K562 (cell line): ENCODE results near the gene PA2G4. TPM values are rescaled to one million over a fixed set of nuclear protein-coding genes. Genes with fewer than 3 reads are reported as not detected.

Experiments
- ASH1L ChIP-seq: fragments of 450-650 bp; IDR thresholded peaks from 2 replicates; pipeline ENCODE4 v1.6.1; 2018; ENCODE audit warnings: borderline replicate concordance, mild to moderate bottlenecking, low read depth; ENCODE audit not compliant: partially characterized antibody
- CEBPG ChIP-seq, 3 experiments: fragments of 200-800 bp in 1 of 3; sonication (Bioruptor generic) in 1 of 3; sonication (generic) in 1 of 3; formaldehyde crosslinking in 1 of 3; IDR thresholded peaks in 2 of 3; conservative IDR thresholded peaks in 1 of 3; 2 replicates each; pipeline versions ENCODE4 v1.6.1 to v1.8.0; 2016 to 2022; ENCODE audit warnings: missing compliant biosample characterization in 2 of 3, missing genetic modification characterization in 2 of 3, mild to moderate bottlenecking in 1 of 3, missing genetic modification reagents in 1 of 3
- EP300 ChIP-seq: IDR thresholded peaks from 2 replicates; pipeline ENCODE4 v1.6.1; 2012; ENCODE audit warnings: low read length, improper control_type of control experiment
- MCM7 ChIP-seq, 2 experiments: fragments of 450-650 bp; IDR thresholded peaks; 2 replicates each; pipeline ENCODE4 v1.6.1; 2016 to 2018
- MECOM ChIP-seq: fragments of 250-450 bp; sonication (Bioruptor Pico); IDR thresholded peaks from 2 replicates; pipeline ENCODE4 v1.8.0; 2022; ENCODE audit warnings: inconsistent platforms
- MTA1 ChIP-seq: fragments of 450-650 bp; IDR thresholded peaks from 2 replicates; pipeline ENCODE4 v1.6.1; 2017; ENCODE audit warnings: borderline replicate concordance
- SMAD4 ChIP-seq: fragments of 250-450 bp; sonication (Bioruptor Pico); conservative IDR thresholded peaks from 2 replicates; pipeline ENCODE4 v1.8.0; 2021; ENCODE audit warnings: inconsistent platforms, mild to moderate bottlenecking, moderate library complexity
- STAT5B ChIP-seq: fragments of 250-450 bp; sonication (Bioruptor Pico); IDR thresholded peaks from 2 replicates; pipeline ENCODE4 v1.8.0; 2021; ENCODE audit warnings: mild to moderate bottlenecking, inconsistent platforms
- THRAP3 ChIP-seq: fragments of 450-650 bp; IDR thresholded peaks from 2 replicates; pipeline ENCODE4 v1.6.1; 2016; ENCODE audit warnings: mild to moderate bottlenecking, inconsistent platforms, borderline replicate concordance
- XRCC3 ChIP-seq: fragments of 450-650 bp; IDR thresholded peaks from 2 replicates; pipeline ENCODE4 v1.6.1; 2017; ENCODE audit warnings: mild to moderate bottlenecking, moderate library complexity
- ZNF766 ChIP-seq: fragments of 200-800 bp; sonication (Bioruptor generic); conservative IDR thresholded peaks from 2 replicates; pipeline ENCODE4 v1.6.1; 2016; ENCODE audit warnings: missing genetic modification characterization, missing compliant biosample characterization
- polyA plus RNA-seq, 8 experiments: library from polyadenylated mRNA; depleted of rRNA in 4 of 8; stranded (reverse) in 5 of 8; unstranded in 3 of 8; fragments of >200 nt; fragmentation: Nextera tagmentation in 2 of 8; fragmentation: Illumina TruSeq in 1 of 8; extraction: Ambion mirVana in 2 of 8; extraction: Trizol in 1 of 8; gene quantifications; 2 replicates each; pipeline versions ENCODE4 v1.2.1 to v1.2.3, GENCODE V29; 2011 to 2014; ENCODE audit warnings: inconsistent platforms in 1 of 8, missing spikeins in 1 of 8
- total RNA-seq, 7 experiments: library from RNA; depleted of rRNA in 6 of 7; stranded (reverse); fragments of >200 nt in 6 of 7; fragmentation: Illumina TruSeq in 2 of 7; extraction: Trizol in 2 of 7; gene quantifications; 2 replicates each; pipeline versions ENCODE4 v1.2.1 to v1.2.3, GENCODE V29; 2011 to 2021; ENCODE audit warnings: low replicate concordance in 1 of 7
- TF ChIP-seq, protein P1 (sequence below): sonication (generic); formaldehyde crosslinking; IDR thresholded peaks from 2 replicates; pipeline ENCODE4 v1.8.0; 2023; ENCODE audit warnings: mild to moderate bottlenecking, missing genetic modification reagents
- TF ChIP-seq, protein P2 (sequence below): IDR thresholded peaks from 2 replicates; pipeline ENCODE4 v1.6.1; 2016; ENCODE audit warnings: missing genetic modification characterization, missing compliant biosample characterization
- TF ChIP-seq, protein P3 (sequence below): fragments of 450-650 bp; IDR thresholded peaks from 2 replicates; pipeline ENCODE4 v1.7.0; 2016; ENCODE audit warnings: borderline replicate concordance
- TF ChIP-seq, protein P4 (sequence below), 3 experiments: fragments of 200-800 bp in 1 of 3; sonication (Bioruptor generic) in 1 of 3; sonication (generic) in 1 of 3; formaldehyde crosslinking in 1 of 3; IDR thresholded peaks; 2 replicates each; pipeline versions ENCODE4 v1.6.1 to v1.8.0; 2016 to 2022; ENCODE audit warnings: mild to moderate bottlenecking in 2 of 3, missing compliant biosample characterization in 2 of 3, missing genetic modification characterization in 2 of 3, missing genetic modification reagents in 1 of 3
- TF ChIP-seq, protein P5 (sequence below): sonication (generic); formaldehyde crosslinking; IDR thresholded peaks from 2 replicates; pipeline ENCODE4 v1.8.0; 2022; ENCODE audit warnings: mild to moderate bottlenecking, missing genetic modification reagents, borderline replicate concordance

PA2G4 gene
- total and polyA plus RNA-seq, 9 of the 15 experiments (the other 6 are each of a cell fraction or from before 2014, with no cell fraction given) = 230 to 925 (median 638) TPM

DNA sequence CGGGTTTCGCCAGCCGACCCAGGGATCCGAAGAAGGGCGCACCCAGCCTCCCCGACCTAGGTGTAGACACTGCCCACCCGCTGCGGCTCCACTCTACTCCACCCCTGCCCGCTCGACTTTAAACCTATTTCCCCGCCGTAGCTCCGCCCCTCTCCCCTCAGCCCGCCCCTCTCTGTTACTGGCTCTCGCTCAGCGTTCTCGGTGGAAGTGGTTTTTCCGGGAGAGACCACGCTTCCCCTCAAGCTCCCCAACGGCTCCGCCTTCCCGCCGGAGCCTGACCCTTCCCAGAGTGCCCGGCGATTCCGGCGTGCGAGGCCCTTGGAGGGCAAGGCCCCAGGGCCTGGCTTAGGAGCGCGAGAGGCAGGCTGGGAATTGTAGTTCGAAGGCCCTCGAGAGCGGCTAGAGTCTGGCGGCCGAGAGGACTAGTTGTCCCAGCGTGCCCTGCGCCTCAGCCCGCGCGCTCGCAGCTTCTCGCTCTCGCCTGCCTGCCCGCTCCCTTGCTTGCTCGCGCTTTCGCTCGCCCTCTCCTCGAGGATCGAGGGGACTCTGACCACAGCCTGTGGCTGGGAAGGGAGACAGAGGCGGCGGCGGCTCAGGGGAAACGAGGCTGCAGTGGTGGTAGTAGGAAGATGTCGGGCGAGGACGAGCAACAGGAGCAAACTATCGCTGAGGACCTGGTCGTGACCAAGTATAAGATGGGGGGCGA lies at the start of gene PA2G4 (continued):
- TF ChIP-seq, protein P1, sequence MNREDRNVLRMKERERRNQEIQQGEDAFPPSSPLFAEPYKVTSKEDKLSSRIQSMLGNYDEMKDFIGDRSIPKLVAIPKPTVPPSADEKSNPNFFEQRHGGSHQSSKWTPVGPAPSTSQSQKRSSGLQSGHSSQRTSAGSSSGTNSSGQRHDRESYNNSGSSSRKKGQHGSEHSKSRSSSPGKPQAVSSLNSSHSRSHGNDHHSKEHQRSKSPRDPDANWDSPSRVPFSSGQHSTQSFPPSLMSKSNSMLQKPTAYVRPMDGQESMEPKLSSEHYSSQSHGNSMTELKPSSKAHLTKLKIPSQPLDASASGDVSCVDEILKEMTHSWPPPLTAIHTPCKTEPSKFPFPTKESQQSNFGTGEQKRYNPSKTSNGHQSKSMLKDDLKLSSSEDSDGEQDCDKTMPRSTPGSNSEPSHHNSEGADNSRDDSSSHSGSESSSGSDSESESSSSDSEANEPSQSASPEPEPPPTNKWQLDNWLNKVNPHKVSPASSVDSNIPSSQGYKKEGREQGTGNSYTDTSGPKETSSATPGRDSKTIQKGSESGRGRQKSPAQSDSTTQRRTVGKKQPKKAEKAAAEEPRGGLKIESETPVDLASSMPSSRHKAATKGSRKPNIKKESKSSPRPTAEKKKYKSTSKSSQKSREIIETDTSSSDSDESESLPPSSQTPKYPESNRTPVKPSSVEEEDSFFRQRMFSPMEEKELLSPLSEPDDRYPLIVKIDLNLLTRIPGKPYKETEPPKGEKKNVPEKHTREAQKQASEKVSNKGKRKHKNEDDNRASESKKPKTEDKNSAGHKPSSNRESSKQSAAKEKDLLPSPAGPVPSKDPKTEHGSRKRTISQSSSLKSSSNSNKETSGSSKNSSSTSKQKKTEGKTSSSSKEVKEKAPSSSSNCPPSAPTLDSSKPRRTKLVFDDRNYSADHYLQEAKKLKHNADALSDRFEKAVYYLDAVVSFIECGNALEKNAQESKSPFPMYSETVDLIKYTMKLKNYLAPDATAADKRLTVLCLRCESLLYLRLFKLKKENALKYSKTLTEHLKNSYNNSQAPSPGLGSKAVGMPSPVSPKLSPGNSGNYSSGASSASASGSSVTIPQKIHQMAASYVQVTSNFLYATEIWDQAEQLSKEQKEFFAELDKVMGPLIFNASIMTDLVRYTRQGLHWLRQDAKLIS (CRISPR knock-in tag) = peak; percentile 97
- TF ChIP-seq, protein P2, sequence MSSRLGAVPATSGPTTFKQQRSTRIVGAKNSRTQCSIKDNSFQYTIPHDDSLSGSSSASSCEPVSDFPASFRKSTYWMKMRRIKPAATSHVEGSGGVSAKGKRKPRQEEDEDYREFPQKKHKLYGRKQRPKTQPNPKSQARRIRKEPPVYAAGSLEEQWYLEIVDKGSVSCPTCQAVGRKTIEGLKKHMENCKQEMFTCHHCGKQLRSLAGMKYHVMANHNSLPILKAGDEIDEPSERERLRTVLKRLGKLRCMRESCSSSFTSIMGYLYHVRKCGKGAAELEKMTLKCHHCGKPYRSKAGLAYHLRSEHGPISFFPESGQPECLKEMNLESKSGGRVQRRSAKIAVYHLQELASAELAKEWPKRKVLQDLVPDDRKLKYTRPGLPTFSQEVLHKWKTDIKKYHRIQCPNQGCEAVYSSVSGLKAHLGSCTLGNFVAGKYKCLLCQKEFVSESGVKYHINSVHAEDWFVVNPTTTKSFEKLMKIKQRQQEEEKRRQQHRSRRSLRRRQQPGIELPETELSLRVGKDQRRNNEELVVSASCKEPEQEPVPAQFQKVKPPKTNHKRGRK = no peak
- peak; percentile 24; the same call in 1 of the 2 replicates for TF ChIP-seq MTA1
- TF ChIP-seq, protein P3, sequence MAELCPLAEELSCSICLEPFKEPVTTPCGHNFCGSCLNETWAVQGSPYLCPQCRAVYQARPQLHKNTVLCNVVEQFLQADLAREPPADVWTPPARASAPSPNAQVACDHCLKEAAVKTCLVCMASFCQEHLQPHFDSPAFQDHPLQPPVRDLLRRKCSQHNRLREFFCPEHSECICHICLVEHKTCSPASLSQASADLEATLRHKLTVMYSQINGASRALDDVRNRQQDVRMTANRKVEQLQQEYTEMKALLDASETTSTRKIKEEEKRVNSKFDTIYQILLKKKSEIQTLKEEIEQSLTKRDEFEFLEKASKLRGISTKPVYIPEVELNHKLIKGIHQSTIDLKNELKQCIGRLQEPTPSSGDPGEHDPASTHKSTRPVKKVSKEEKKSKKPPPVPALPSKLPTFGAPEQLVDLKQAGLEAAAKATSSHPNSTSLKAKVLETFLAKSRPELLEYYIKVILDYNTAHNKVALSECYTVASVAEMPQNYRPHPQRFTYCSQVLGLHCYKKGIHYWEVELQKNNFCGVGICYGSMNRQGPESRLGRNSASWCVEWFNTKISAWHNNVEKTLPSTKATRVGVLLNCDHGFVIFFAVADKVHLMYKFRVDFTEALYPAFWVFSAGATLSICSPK = no peak
- peak; percentile 92 for TF ChIP-seq ZNF766 (CRISPR knock-in tag)
- no peak for TF ChIP-seq MCM7 (IDR thresholded peaks at IDR 0.05)
- TF ChIP-seq, protein P4, sequence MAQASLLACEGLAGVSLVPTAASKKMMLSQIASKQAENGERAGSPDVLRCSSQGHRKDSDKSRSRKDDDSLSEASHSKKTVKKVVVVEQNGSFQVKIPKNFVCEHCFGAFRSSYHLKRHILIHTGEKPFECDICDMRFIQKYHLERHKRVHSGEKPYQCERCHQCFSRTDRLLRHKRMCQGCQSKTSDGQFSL (CRISPR knock-in tag; IDR thresholded peaks at IDR 0.05) = no peak
- TF ChIP-seq, protein P4 (tag; IDR thresholded peaks at IDR 0.05) = no peak
- TF ChIP-seq CEBPG (CRISPR knock-in tag; IDR thresholded peaks at IDR 0.05) = peak; percentile 29
- no peak for TF ChIP-seq CEBPG (tag; conservative IDR thresholded peaks at IDR 0.05 in 1 of 2, IDR thresholded peaks at IDR 0.05 in 1 of 2)
- TF ChIP-seq SMAD4 (CRISPR knock-in tag) = no peak; the same call in 1 of the 2 replicates
- TF ChIP-seq THRAP3 = no peak
- no peak for TF ChIP-seq EP300
- TF ChIP-seq, protein P5, sequence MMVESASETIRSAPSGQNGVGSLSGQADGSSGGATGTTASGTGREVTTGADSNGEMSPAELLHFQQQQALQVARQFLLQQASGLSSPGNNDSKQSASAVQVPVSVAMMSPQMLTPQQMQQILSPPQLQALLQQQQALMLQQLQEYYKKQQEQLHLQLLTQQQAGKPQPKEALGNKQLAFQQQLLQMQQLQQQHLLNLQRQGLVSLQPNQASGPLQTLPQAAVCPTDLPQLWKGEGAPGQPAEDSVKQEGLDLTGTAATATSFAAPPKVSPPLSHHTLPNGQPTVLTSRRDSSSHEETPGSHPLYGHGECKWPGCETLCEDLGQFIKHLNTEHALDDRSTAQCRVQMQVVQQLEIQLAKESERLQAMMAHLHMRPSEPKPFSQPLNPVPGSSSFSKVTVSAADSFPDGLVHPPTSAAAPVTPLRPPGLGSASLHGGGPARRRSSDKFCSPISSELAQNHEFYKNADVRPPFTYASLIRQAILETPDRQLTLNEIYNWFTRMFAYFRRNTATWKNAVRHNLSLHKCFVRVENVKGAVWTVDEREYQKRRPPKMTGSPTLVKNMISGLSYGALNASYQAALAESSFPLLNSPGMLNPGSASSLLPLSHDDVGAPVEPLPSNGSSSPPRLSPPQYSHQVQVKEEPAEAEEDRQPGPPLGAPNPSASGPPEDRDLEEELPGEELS (CRISPR knock-in tag) = no peak; the same call in 1 of the 2 replicates
- TF ChIP-seq XRCC3 = no peak
- no peak for TF ChIP-seq ASH1L
- TF ChIP-seq STAT5B (CRISPR knock-in tag) = no peak
- TF ChIP-seq MECOM (CRISPR knock-in tag) = no peak
